Tibial nerve (tissue), 3 donors: ENCODE measurements around the gene TK1.

Source experiments
- POLR2A ChIP-seq, 2 donors: fragments of 450-650 bp; IDR thresholded peaks; one replicate each; pipeline ENCODE4 v1.6.1; 2017; ENCODE audit warnings: antibody characterized with exemption in 2 of 2, mild to moderate bottlenecking in 2 of 2, moderate library complexity in 2 of 2
- TF ChIP-seq, protein P1 (sequence below), 5 experiments: fragments of 200-600 bp in 3 of 5; fragments of 450-650 bp in 2 of 5; sonication (generic) in 3 of 5; IDR thresholded peaks; one replicate each; pipeline ENCODE4 v1.5.1; 2016 to 2019; ENCODE audit warnings: antibody characterized with exemption in 5 of 5, mild to moderate bottlenecking in 3 of 5, moderate library complexity in 2 of 5

DNA sequence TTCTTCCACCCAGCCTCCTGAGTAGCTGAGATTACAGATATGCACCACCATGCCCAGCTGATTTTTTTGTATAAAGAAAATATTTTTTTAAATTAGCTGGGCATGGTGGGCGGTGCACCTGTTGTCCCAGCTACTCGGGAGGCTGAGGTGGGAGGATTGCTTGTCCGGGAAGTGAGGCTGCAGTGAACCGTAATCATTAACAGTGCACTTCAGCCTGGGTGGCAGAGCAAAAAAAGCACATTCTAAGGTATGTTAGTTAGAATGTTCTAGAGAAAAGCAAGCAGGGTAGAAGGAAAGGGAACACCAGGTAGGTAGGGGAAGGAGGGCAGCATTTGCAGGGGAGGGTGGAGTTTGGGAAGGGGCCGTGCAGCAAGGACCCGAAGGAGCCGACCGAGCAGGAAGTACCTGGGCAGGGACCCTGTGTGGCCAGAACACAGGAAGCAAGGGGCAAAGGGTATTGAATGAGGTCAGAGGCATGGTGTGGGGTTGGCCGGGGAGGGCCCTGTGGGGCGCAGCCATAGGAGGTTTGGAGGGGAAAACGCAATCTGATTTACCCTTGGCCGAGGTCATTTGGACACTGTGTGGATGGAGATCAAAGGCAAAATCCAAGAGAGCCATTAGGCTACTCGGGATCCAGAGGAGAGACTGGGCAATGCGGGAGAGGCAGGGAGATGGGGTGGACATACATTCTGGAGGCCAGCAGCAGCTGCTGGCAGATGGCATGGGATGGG, 38.4 kb downstream of the TK1 start:
- TF ChIP-seq, protein P1, sequence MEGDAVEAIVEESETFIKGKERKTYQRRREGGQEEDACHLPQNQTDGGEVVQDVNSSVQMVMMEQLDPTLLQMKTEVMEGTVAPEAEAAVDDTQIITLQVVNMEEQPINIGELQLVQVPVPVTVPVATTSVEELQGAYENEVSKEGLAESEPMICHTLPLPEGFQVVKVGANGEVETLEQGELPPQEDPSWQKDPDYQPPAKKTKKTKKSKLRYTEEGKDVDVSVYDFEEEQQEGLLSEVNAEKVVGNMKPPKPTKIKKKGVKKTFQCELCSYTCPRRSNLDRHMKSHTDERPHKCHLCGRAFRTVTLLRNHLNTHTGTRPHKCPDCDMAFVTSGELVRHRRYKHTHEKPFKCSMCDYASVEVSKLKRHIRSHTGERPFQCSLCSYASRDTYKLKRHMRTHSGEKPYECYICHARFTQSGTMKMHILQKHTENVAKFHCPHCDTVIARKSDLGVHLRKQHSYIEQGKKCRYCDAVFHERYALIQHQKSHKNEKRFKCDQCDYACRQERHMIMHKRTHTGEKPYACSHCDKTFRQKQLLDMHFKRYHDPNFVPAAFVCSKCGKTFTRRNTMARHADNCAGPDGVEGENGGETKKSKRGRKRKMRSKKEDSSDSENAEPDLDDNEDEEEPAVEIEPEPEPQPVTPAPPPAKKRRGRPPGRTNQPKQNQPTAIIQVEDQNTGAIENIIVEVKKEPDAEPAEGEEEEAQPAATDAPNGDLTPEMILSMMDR (IDR thresholded peaks at IDR 0.05) = no peak
- TF ChIP-seq POLR2A (IDR thresholded peaks at IDR 0.05) = no peak
